GM10248 (cell line): Measurements from ENCODE around the gene TRPC4AP.

Experiments
- CTCF ChIA-PET: fragments of 300-600 bp; sonication (Branson Sonifier 250); formaldehyde crosslinking; extraction: SDS; loops from one replicate; lab custom pipeline; 2021; ENCODE audit warnings: antibody characterized with exemption; lab: Yijun Ruan, JAX
- POLR2A ChIA-PET: fragments of 350-650 bp; sonication (Branson Sonifier 250); formaldehyde crosslinking; extraction: SDS; loops from one replicate; lab custom pipeline; 2020; ENCODE audit warnings: antibody characterized with exemption; lab: Yijun Ruan, JAX
- DNase-seq: peaks from one replicate; pipeline ENCODE4 v3.0.0; 2012; ENCODE audit errors: extremely low spot score
- TF ChIP-seq, protein P1 (sequence below): IDR thresholded peaks from 2 replicates; pipeline ENCODE4 v1.5.1; 2012; ENCODE audit warnings: mild to moderate bottlenecking, low read depth; ENCODE audit errors: extremely low read depth, missing control alignments, control extremely low read depth

TRPC4AP gene

DNA sequence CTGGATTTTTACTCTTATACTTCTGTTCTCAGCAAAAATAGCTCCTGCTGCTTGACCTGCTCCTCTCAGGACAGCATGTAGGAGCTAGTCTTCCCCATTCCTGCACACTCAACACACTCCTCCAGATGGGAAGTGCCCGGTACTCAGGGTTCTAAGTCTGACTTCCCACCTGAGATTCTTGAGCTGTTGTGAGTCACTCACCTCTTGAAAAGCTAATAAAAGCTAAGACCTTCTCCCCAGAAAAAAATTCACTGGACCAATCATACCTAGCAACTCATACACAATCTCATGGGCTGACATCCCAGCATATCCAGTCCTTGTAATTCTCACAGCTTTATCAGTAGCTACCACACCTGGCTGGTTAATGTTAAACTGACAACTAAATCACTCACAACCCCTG, 53.5 kb downstream of the TRPC4AP start:
- TF ChIP-seq, protein P1, sequence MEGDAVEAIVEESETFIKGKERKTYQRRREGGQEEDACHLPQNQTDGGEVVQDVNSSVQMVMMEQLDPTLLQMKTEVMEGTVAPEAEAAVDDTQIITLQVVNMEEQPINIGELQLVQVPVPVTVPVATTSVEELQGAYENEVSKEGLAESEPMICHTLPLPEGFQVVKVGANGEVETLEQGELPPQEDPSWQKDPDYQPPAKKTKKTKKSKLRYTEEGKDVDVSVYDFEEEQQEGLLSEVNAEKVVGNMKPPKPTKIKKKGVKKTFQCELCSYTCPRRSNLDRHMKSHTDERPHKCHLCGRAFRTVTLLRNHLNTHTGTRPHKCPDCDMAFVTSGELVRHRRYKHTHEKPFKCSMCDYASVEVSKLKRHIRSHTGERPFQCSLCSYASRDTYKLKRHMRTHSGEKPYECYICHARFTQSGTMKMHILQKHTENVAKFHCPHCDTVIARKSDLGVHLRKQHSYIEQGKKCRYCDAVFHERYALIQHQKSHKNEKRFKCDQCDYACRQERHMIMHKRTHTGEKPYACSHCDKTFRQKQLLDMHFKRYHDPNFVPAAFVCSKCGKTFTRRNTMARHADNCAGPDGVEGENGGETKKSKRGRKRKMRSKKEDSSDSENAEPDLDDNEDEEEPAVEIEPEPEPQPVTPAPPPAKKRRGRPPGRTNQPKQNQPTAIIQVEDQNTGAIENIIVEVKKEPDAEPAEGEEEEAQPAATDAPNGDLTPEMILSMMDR: no peak
- ChIA-PET POLR2A (no interaction called here), CTCF (interaction anchor here (0.7 to 1.1 kb wide), 2 partner anchors 13 to 727 kb away, joined by 3 read pairs; no protein-coding TSS in a partner anchor)
- no peak for DNase-seq

DNA sequence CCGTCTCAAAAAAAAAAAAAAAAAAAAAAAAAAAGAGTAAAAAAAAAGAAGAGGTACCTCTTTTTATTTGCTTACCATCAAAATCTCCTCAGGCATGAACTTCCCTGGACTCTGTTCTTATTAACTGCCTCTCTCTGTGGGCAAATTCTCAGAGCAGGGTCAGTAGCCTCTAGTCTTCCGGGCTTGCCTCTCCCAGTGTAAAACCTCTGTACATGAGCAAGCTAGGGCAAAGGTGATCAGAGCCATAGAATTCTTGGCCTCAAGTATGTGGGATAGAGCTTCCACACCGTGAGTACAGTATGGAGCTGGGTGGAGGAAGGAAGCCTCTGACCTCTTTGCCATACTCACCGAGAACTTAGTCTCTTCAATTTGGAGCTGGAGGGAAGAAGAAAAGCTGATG, 58.5 kb downstream of the TRPC4AP start:
- TF ChIP-seq, protein P1: no peak
- DNase-seq: no peak
- ChIA-PET POLR2A (interaction anchor here (0.7 kb wide), 1 partner anchor 259 kb away, joined by 3 read pairs; no protein-coding TSS in a partner anchor), CTCF (interaction anchor here (1.3 to 3.0 kb wide), 2 partner anchors 9 to 15 kb away, joined by 3 to 10 read pairs; no protein-coding TSS in a partner anchor)

- no peak for DNase-seq
- TF ChIP-seq, protein P1: no peak
- ChIA-PET POLR2A (no interaction called here), CTCF (no interaction called here)
Observed at GRCh38 chr20:35030136-35030535, 62.5 kb downstream of the TRPC4AP start.

GRCh38 chr20:35027301-35027700, 65.3 kb downstream of the TRPC4AP start:
- POLR2A ChIA-PET: no interaction called here
- CTCF ChIA-PET: no interaction called here
- DNase-seq: no peak
- TF ChIP-seq, protein P1: no peak

- CTCF ChIA-PET: interaction anchor here (0.7 to 1.1 kb wide), 5 partner anchors 10 to 71 kb away, joined by 3 read pairs; no protein-coding TSS in a partner anchor
- DNase-seq: no peak
- POLR2A ChIA-PET: no interaction called here
- TF ChIP-seq, protein P1: no peak
Observed at GRCh38 chr20:35025116-35025515, 67.5 kb downstream of the TRPC4AP start.

GRCh38 chr20:35023624-35024023, 69.0 kb downstream of the TRPC4AP start:
- TF ChIP-seq, protein P1: no peak
- CTCF ChIA-PET: interaction anchor here (1.2 to 1.5 kb wide), 2 partner anchors 11 to 13 kb away, joined by 3 read pairs; no protein-coding TSS in a partner anchor
- POLR2A ChIA-PET: no interaction called here

DNA sequence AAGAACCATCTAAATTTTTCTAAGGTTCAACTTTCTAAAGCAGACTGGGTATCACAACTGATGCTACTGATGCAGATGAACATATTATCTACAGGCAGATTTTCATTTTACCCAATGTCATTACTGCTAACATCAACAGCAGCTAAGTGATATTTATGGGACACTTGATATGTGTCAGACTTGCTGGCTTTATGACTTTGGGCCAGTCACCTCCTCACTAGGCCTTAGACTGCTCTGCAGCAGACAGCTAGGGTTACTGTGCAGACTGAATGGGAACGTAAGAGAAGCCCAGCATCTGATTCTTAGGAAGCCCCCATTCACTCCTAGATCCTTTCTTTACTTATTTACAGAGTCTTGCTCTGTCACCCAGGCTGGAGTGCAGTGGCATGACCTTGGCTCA, 70.8 kb downstream of the TRPC4AP start:
- POLR2A ChIA-PET: no interaction called here
- DNase-seq: no peak
- CTCF ChIA-PET: interaction anchor here (1.3 to 1.4 kb wide), 2 partner anchors 74 to 148 kb away, joined by 4 read pairs; partner anchors contain the start of gene GGT7
- TF ChIP-seq, protein P1: no peak

More at GRCh38 chr20:35023624-35024023, 69.0 kb downstream of the TRPC4AP start:
- DNase-seq: no peak
